SU-DHL-6 (cell line): Measurements from ENCODE around the gene RALGPS1.

Experiments used
- H2AFZ ChIP-seq: fragments of 200-600 bp; sonication (generic); 2 replicates; pipeline ENCODE4 v1.6.1; 2014; ENCODE audit warnings: low read depth, mild to moderate bottlenecking, moderate library complexity, mixed read lengths, antibody characterized with exemption, low read length; ENCODE audit not compliant: severe bottlenecking
- H3F3A ChIP-seq: fragments of 200-600 bp; shearing (Covaris generic); 2 replicates; pipeline ENCODE4 v1.6.0; 2016; ENCODE audit warnings: antibody characterized with exemption, mild to moderate bottlenecking; ENCODE audit not compliant: insufficient read depth
- H3K27ac ChIP-seq: fragments of 200-600 bp; sonication (generic); 2 replicates; pipeline ENCODE4 v1.5.1; 2016; ENCODE audit warnings: low read depth, mild to moderate bottlenecking, low read length, moderate library complexity, mixed read lengths
- H3K27me3 ChIP-seq: fragments of 200-600 bp; sonication (generic), shearing (Covaris generic); 2 replicates; pipeline ENCODE4 v1.6.0; 2014; ENCODE audit warnings: mild to moderate bottlenecking, low read length
- H3K36me3 ChIP-seq: fragments of 200-600 bp; sonication (generic); 2 replicates; pipeline ENCODE4 v1.6.1; 2014; ENCODE audit warnings: mild to moderate bottlenecking, low read length, mixed read lengths
- H3K4me2 ChIP-seq: fragments of 300-600, 200-600 bp; shearing (Covaris generic), sonication (generic); 2 replicates; pipeline ENCODE4 v1.6.0; 2014; ENCODE audit warnings: low read length, low read depth, mild to moderate bottlenecking; ENCODE audit not compliant: poor library complexity, severe bottlenecking
- H3K4me3 ChIP-seq: fragments of 200-600 bp; sonication (generic); 2 replicates; pipeline ENCODE4 v1.5.1; 2014; ENCODE audit warnings: antibody characterized with exemption, low read length, mild to moderate bottlenecking, mixed read lengths; ENCODE audit not compliant: insufficient read depth, poor library complexity, severe bottlenecking
- H3K79me2 ChIP-seq: fragments of 200-600 bp; sonication (generic); 2 replicates; pipeline ENCODE4 v1.6.1; 2014; ENCODE audit warnings: mild to moderate bottlenecking, low read length, moderate library complexity; ENCODE audit not compliant: insufficient read depth
- H3K9ac ChIP-seq: fragments of 200-600 bp; sonication (generic); 2 replicates; pipeline ENCODE4 v1.7.0; 2014; ENCODE audit warnings: mild to moderate bottlenecking, low read length
- H3K9me2 ChIP-seq: fragments of 200-600 bp; sonication (generic); replicated peaks from 2 replicates; pipeline ENCODE4 v1.6.1; 2014; ENCODE audit warnings: low read length; ENCODE audit not compliant: insufficient read depth
- H3K9me3 ChIP-seq: fragments of 200-600 bp; sonication (generic); 2 replicates; pipeline ENCODE4 v1.6.1; 2014; ENCODE audit warnings: low read length, mixed read lengths; ENCODE audit not compliant: insufficient read depth
- H4K20me1 ChIP-seq: fragments of 200-600 bp; sonication (generic); 2 replicates; pipeline ENCODE4 v1.6.1; 2014; ENCODE audit warnings: low read depth, mild to moderate bottlenecking, antibody characterized with exemption, low read length, moderate library complexity, mixed read lengths
- EZH2phosphoT487 ChIP-seq: fragments of 200-600 bp; sonication (generic), shearing (Covaris generic); conservative IDR thresholded peaks from 2 replicates; pipeline ENCODE4 v1.6.1; 2018; ENCODE audit warnings: mild to moderate bottlenecking, antibody characterized with exemption, low read length, moderate library complexity, mixed read lengths
- TF ChIP-seq, protein P1 (sequence below): fragments of 200-600 bp; sonication (generic); IDR thresholded peaks from one replicate; pipeline ENCODE4 v1.5.1; 2017; ENCODE audit warnings: antibody characterized with exemption, mild to moderate bottlenecking, low read length, moderate library complexity; ENCODE audit not compliant: insufficient read depth, poor library complexity, severe bottlenecking

The RALGPS1 gene

GRCh38 chr9:126935630-126936029, 21.0 kb downstream of the RALGPS1 start:
- H3K27me3 ChIP-seq, result no peaks in the 10 kb centered on the region
- no peaks in the 10 kb centered on the region for H3F3A ChIP-seq
- TF ChIP-seq, protein P1, sequence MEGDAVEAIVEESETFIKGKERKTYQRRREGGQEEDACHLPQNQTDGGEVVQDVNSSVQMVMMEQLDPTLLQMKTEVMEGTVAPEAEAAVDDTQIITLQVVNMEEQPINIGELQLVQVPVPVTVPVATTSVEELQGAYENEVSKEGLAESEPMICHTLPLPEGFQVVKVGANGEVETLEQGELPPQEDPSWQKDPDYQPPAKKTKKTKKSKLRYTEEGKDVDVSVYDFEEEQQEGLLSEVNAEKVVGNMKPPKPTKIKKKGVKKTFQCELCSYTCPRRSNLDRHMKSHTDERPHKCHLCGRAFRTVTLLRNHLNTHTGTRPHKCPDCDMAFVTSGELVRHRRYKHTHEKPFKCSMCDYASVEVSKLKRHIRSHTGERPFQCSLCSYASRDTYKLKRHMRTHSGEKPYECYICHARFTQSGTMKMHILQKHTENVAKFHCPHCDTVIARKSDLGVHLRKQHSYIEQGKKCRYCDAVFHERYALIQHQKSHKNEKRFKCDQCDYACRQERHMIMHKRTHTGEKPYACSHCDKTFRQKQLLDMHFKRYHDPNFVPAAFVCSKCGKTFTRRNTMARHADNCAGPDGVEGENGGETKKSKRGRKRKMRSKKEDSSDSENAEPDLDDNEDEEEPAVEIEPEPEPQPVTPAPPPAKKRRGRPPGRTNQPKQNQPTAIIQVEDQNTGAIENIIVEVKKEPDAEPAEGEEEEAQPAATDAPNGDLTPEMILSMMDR, result no peak
- no peak for TF ChIP-seq EZH2phosphoT487
- H4K20me1 ChIP-seq, result no peaks in the 10 kb centered on the region
- no peaks in the 10 kb centered on the region for H3K9me2 ChIP-seq
- H3K27ac ChIP-seq, result no peak overlapping the region
- H3K4me3 ChIP-seq, result no peak overlapping the region
- H3K4me2 ChIP-seq, result no peak overlapping the region
- no peaks in the 10 kb centered on the region for H3K36me3 ChIP-seq
- H2AFZ ChIP-seq, result no peak overlapping the region
- no peaks in the 10 kb centered on the region for H3K79me2 ChIP-seq
- H3K9me3 ChIP-seq, result no peaks in the 10 kb centered on the region
- no peak overlapping the region for H3K9ac ChIP-seq

DNA sequence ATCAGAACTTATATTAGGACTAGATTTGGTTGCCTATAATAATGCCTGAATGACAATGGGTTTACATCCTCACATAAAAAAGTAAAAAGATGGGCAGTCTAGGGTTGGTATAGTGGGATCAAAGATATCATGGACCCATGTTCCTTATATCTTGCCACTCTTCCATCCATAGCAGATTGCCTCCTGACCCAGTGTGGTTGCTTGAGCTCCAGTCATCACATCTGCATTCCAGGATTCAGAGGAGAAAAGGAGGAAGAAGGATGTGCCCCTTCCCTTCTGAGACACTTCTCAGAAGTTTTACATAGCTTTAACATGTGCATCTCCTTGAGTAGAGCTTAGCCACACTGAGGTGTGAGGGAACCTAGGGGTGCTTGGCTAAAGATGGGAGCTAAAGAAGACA, 22.9 kb downstream of the RALGPS1 start:
- Histone ChIP-seq H3K27ac (no peak overlapping the region), H3K4me3 (no peak overlapping the region), H3K36me3 (no peaks in the 10 kb centered on the region), H2AFZ (no peak overlapping the region), H3K9me3 (no peaks in the 10 kb centered on the region), H3K4me2 (no peak overlapping the region), H4K20me1 (no peaks in the 10 kb centered on the region), H3K9ac (no peak overlapping the region), H3K27me3 (no peaks in the 10 kb centered on the region), H3K9me2 (no peaks in the 10 kb centered on the region), H3F3A (no peaks in the 10 kb centered on the region), H3K79me2 (no peaks in the 10 kb centered on the region)
- TF ChIP-seq, protein P1, result no peak
- TF ChIP-seq EZH2phosphoT487, result no peak

DNA sequence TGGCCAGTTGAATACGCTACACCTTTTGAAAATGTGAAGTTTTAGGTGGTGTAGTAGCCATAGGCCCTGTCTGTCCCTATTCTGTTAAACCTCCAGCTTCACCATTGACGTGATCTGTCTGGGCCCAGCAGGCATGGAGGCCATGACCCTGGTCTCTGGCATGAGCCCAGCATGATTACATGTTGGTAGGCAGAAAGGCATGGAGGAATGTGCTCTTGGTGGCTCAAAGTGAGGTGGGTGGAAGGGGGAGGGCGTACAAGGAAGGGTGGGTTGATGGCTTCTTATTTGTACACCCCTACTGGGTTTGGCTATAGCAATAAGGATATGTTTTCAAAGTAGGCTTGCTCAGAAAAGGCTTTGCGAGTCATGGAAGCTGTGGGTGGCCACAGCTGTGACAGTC, 23.7 kb downstream of the RALGPS1 start:
- Histone ChIP-seq H3K4me3 (no peak overlapping the region), H3K36me3 (no peaks in the 10 kb centered on the region), H3K27me3 (no peaks in the 10 kb centered on the region), H3K27ac (no peak overlapping the region), H3K9ac (no peak overlapping the region), H3K9me2 (no peaks in the 10 kb centered on the region), H3K79me2 (no peaks in the 10 kb centered on the region), H2AFZ (no peak overlapping the region), H3K4me2 (no peak overlapping the region), H3K9me3 (no peaks in the 10 kb centered on the region), H4K20me1 (no peaks in the 10 kb centered on the region), H3F3A (no peaks in the 10 kb centered on the region)
- TF ChIP-seq, protein P1, result no peak
- no peak for TF ChIP-seq EZH2phosphoT487
